Ascending aorta (tissue), 2 donors: ENCODE data around the gene ZFYVE21. TPM values are rescaled to one million over a fixed set of nuclear protein-coding genes. Genes with fewer than 3 reads are reported as not detected.

Experiments used
- DNase-seq, 2 donors: peaks; one replicate each; pipeline ENCODE4 v3.0.0-alpha.2; 2019; ENCODE audit warnings: low spot score in 2 of 2
- H3K27ac ChIP-seq, 2 donors: fragments of 200-600 bp; sonication (generic); one replicate each; pipeline ENCODE4 v1.5.1; 2016 to 2017; ENCODE audit warnings: mild to moderate bottlenecking in 1 of 2
- H3K27me3 ChIP-seq: fragments of 200-600 bp; sonication (generic); one replicate; pipeline ENCODE4 v1.5.1; 2017
- H3K36me3 ChIP-seq, 2 donors: fragments of 200-600 bp; sonication (generic); one replicate each; pipeline ENCODE4 v1.5.1; 2016
- H3K4me1 ChIP-seq, 2 donors: fragments of 200-600 bp; sonication (generic); one replicate each; pipeline ENCODE4 v1.5.1; 2016 to 2017; ENCODE audit warnings: mild to moderate bottlenecking in 1 of 2
- H3K4me3 ChIP-seq, 2 donors: fragments of 200-600 bp; sonication (generic); one replicate each; pipeline ENCODE4 v1.5.1; 2016 to 2017; ENCODE audit warnings: mild to moderate bottlenecking in 1 of 2
- H3K9me3 ChIP-seq, 2 donors: fragments of 200-600 bp; sonication (generic); one replicate each; pipeline ENCODE4 v1.5.1; 2016
- CTCF ChIP-seq, 3 experiments: fragments of 200-600 bp in 2 of 3; fragments of 450-650 bp in 1 of 3; sonication (generic) in 2 of 3; IDR thresholded peaks; one replicate each; pipeline ENCODE4 v1.5.1; 2016 to 2019; ENCODE audit warnings: antibody characterized with exemption in 3 of 3, mild to moderate bottlenecking in 1 of 3, moderate library complexity in 1 of 3
- intact Hi-C: fragments of 100-400 bp; cut with DNase I; formaldehyde crosslinking; loops from one replicate; pipeline ENCODE4 v1.15.1; 2023
- total RNA-seq: library from RNA; depleted of rRNA; stranded (reverse); fragments of >200 nt; gene quantifications from one replicate; pipeline ENCODE4 v1.1.0, GENCODE V29; 2016

Gene ZFYVE21
- total RNA-seq, 1 donor from 2014 or later: 219 TPM

DNA sequence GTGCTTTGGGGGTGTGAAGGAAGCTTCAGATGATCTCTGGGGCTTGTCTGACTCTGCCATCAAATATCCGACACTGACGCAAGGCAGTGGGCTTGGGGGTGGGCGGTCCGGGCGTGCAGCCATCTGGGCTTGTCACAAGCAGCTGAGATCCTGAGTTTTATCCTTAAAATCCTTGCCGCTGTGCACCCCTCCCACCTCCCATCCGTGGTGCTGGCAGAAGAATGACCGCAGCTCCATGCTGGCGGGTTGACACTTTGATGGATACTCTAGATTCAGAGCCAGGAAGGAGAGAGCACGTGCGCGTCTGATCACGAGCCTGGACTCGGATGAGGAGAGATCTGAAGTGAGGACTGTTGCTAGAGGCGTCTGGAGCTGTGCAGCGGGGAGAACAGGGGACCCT, 3.0 kb downstream of the ZFYVE21 start:
- Histone ChIP-seq H3K36me3 (no peaks in the 10 kb centered on the region), H3K9me3 (no peaks in the 10 kb centered on the region), H3K4me1 (peaks cover 30 to 50% of the 10 kb centered on the region in 2 donors), H3K27ac (peak overlapping the region; percentile 52 to 86), H3K27me3 (no peaks in the 10 kb centered on the region), H3K4me3 (peak overlapping the region in 1 of 2 donors; percentile 46)
- intact Hi-C loops: loop anchor here (5.0 to 10.0 kb wide), 4 partner anchors 91 to 384 kb away; partner anchors contain the start of genes BAG5, COA8, EIF5 and KLC1
- DNase-seq: no peak
- no peak for TF ChIP-seq CTCF (IDR thresholded peaks at IDR 0.05)

GRCh38 chr14:103719751-103720150, 4.1 kb downstream of the ZFYVE21 start:
- TF ChIP-seq CTCF (IDR thresholded peaks at IDR 0.05): no peak
- H3K27me3 ChIP-seq: no peaks in the 10 kb centered on the region
- intact Hi-C loops: loop anchor here (5.0 to 10.0 kb wide), 5 partner anchors 92 to 385 kb away; partner anchors contain the start of genes BAG5, COA8, EIF5 and KLC1
- H3K36me3 ChIP-seq: no peaks in the 10 kb centered on the region
- no peak overlapping the region for H3K4me3 ChIP-seq
- H3K9me3 ChIP-seq: no peaks in the 10 kb centered on the region
- DNase-seq: no peak
- H3K4me1 ChIP-seq: peaks cover 37 to 56% of the 10 kb centered on the region in 2 donors
- peak overlapping the region in 1 of 2 donors; percentile 86 for H3K27ac ChIP-seq

- no peak for TF ChIP-seq CTCF (IDR thresholded peaks at IDR 0.05)
- H3K36me3 ChIP-seq: peaks cover 6 to 8% of the 10 kb centered on the region in 2 donors
- no peak overlapping the region for H3K4me3 ChIP-seq
- intact Hi-C loops: loop anchor here (5.0 kb wide), 1 partner anchor 126 kb away; the partner anchor contains the start of gene PPP1R13B
- no peaks in the 10 kb centered on the region for H3K9me3 ChIP-seq
- DNase-seq: peak in 1 of 2 donors; percentile 84
- H3K27me3 ChIP-seq: no peaks in the 10 kb centered on the region
- H3K27ac ChIP-seq: peak overlapping the region; percentile 73 to 86
- peaks cover 39 to 56% of the 10 kb centered on the region in 2 donors for H3K4me1 ChIP-seq
Measured at GRCh38 chr14:103721334-103722120, 5.9 kb downstream of the ZFYVE21 start.

DNA sequence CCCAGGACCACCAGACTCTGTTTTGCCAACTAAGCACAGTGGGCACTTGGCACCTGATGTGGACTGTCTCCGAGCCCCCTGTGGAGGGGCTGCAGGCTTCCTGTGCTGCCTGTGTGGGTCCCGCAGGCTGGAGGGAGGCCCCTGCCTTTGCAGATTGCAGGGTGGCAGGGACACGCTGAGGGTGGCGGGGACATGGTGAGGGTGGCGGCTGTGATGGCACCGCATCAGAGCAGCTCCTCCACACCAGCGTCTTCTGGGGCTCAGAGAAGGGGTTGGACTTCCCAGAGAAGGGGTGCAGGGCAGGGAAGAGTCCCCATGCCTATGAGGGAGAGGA, 8.1 kb downstream of the ZFYVE21 start:
- no peak for DNase-seq
- TF ChIP-seq CTCF (IDR thresholded peaks at IDR 0.05): no peak
- peaks cover 20% of the 10 kb centered on the region in 2 donors for H3K36me3 ChIP-seq
- no peaks in the 10 kb centered on the region for H3K9me3 ChIP-seq
- intact Hi-C loops: loop anchor here (5.0 kb wide), 1 partner anchor 124 kb away; the partner anchor contains the start of gene PPP1R13B
- H3K27ac ChIP-seq: peak overlapping the region; percentile 86 to 87
- H3K4me1 ChIP-seq: peaks cover 19 to 40% of the 10 kb centered on the region in 2 donors
- H3K27me3 ChIP-seq: no peaks in the 10 kb centered on the region
- H3K4me3 ChIP-seq: peak overlapping the region in 1 of 2 donors; percentile 39

GRCh38 chr14:103724116-103724515, 8.5 kb downstream of the ZFYVE21 start:
- DNase-seq: peak in 1 of 2 donors; percentile 87
- H3K27ac ChIP-seq: peak overlapping the region; percentile 86 to 87
- no peaks in the 10 kb centered on the region for H3K9me3 ChIP-seq
- intact Hi-C loops: loop anchor here (5.0 kb wide), 1 partner anchor 123 kb away; the partner anchor contains the start of gene PPP1R13B
- H3K36me3 ChIP-seq: peaks cover 24% of the 10 kb centered on the region in 2 donors
- peaks cover 16 to 38% of the 10 kb centered on the region in 2 donors for H3K4me1 ChIP-seq
- no peaks in the 10 kb centered on the region for H3K27me3 ChIP-seq
- peak; percentile 11 to 41 (median 31) for TF ChIP-seq CTCF (IDR thresholded peaks at IDR 0.05)
- H3K4me3 ChIP-seq: peak overlapping the region in 1 of 2 donors; percentile 39
